Stimulated activated CD4-positive, alpha-beta T cell treated with anti-CD3 and anti-CD28 coated beads, TNF-alpha, amount 100 ng/mL, for 4 hours (primary cell): Measurements from ENCODE around the gene UBE2L3.
"Not testable (repeated sequence)": the region's sequence is repeated elsewhere in the genome, so short reads cannot be mapped to it uniquely, and the experiment has no call there.

ENCODE experiments used
- DNase-seq, 3 experiments: peaks; one replicate each; pipeline ENCODE4 v3.0.0-alpha.2; 2020; ENCODE audit warnings: low read depth in 3 of 3

UBE2L3 gene

GRCh38 chr22:21571679-21572078 lies 4.2 kb downstream of the UBE2L3 start:
- no peak for DNase-seq

- no peak for DNase-seq
These were observed 5.8 kb downstream of the UBE2L3 start for GRCh38 chr22:21573293-21573734.

- no peak for DNase-seq
These were observed 6.4 kb downstream of the UBE2L3 start for GRCh38 chr22:21573750-21574494.

- DNase-seq = no peak
These were observed 11.9 kb downstream of the UBE2L3 start for GRCh38 chr22:21579474-21579851.

- not testable (repeated sequence) for DNase-seq
These were observed 13.1 kb downstream of the UBE2L3 start for GRCh38 chr22:21580623-21581007.

GRCh38 chr22:21581009-21581713 lies 13.6 kb downstream of the UBE2L3 start:
- not testable (repeated sequence) for DNase-seq

- no peak for DNase-seq
These were observed 15.6 kb downstream of the UBE2L3 start for GRCh38 chr22:21582801-21583740.

- DNase-seq = no peak
These were observed 17.9 kb downstream of the UBE2L3 start for GRCh38 chr22:21585389-21585788.

GRCh38 chr22:21587803-21588611 lies 20.5 kb downstream of the UBE2L3 start:
- DNase-seq = no peak

- no peak for DNase-seq
These were observed 21.9 kb downstream of the UBE2L3 start for GRCh38 chr22:21589396-21589795.

GRCh38 chr22:21590809-21591641 lies 23.5 kb downstream of the UBE2L3 start:
- no peak for DNase-seq

GRCh38 chr22:21591695-21592094 lies 24.2 kb downstream of the UBE2L3 start:
- DNase-seq = no peak

GRCh38 chr22:21592422-21592821 lies 24.9 kb downstream of the UBE2L3 start:
- no peak for DNase-seq

- no peak for DNase-seq
These were observed 26.1 kb downstream of the UBE2L3 start for GRCh38 chr22:21593406-21594232.

- no peak for DNase-seq
These were observed 27.4 kb downstream of the UBE2L3 start for GRCh38 chr22:21594865-21595452.

GRCh38 chr22:21596356-21597135 lies 29.0 kb downstream of the UBE2L3 start:
- DNase-seq = not testable (repeated sequence)

GRCh38 chr22:21598302-21598701 lies 30.8 kb downstream of the UBE2L3 start:
- DNase-seq = no peak
